ENCODE results near the gene ATG2B.

Gene ATG2B

DNA sequence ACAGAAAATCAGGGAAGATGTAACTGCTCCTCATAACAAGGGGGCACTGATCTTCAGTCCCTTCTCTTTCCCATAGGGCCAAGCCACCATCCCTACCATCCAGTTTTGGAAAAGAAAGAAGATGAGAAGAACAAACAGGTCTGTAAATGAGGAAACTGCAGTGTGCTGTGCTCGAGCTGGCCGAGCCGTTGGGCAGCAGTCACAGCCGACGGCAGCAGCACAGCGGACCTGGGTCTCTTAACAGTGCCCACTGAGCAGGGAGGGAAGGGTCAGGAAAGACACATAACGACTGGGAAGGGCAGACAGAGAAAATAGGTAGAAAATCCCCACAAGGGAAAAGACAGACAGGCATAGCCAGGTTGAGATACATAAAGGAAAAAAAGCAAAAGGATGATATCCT, 68.9 kb downstream of the ATG2B start:
- no peak overlapping the region for H3K4me3 ChIP-seq (ENCODE audit: low read length in 2 of 2)

DNA sequence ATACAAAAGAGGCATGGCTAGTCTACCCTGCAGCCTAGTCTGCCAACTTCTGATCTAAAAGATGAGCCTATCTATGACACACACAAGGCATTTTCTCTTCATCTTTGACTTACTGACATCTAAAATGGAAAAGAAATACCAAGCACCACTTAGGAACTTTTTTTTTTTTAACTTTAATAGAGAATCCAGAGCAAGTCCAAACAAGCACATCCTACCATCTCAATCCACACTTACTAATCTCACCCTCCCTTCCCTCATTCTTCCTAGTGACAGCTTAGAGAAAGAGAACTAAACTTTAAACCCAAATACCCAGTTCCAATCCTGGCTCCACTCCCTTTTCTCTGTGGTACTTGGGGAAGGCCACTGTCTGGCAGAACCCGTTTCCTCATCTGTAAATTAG, 75.3 kb downstream of the ATG2B start:
- Histone ChIP-seq H3K4ac (ENCODE audit: low read length) (no peak overlapping the region), H4K8ac (ENCODE audit: low read depth, low read length) (no peak overlapping the region), H2BK5ac (ENCODE audit: low read length) (no peak overlapping the region), H4K91ac (ENCODE audit: low read depth, low read length, poor library complexity) (no peak overlapping the region), H3K23ac (ENCODE audit: low read depth, low read length, poor library complexity) (no peak overlapping the region), H2AFZ (ENCODE audit: low read length) (no peak overlapping the region), H3K9ac (ENCODE audit: low read depth, low read length, poor library complexity) (no peak overlapping the region), H2BK12ac (ENCODE audit: low read length) (no peak overlapping the region), H2AK5ac (ENCODE audit: low read depth, low read length) (no peak overlapping the region), H3K4me1 (ENCODE audit: control insufficient read depth in 2 of 2, insufficient read depth in 1 of 2, low read depth in 1 of 2, low read length in 2 of 2) (peaks cover 4 to 6% of the 10 kb centered on the region in 2 donors), H3K9me3 (replicated peaks in 1 of 2; ENCODE audit: control insufficient read depth in 2 of 2, insufficient read depth in 1 of 2, low read depth in 1 of 2, low read length in 2 of 2) (no peaks in the 10 kb centered on the region), H3K27ac (replicated peaks; ENCODE audit: low read length) (no peak overlapping the region), H3K4me3 (ENCODE audit: low read length in 2 of 2) (no peak overlapping the region), H3K4me2 (ENCODE audit: insufficient read depth, low read length, poor library complexity, severe bottlenecking) (no peak overlapping the region), H3K36me3 (replicated peaks in 1 of 2; ENCODE audit: control insufficient read depth in 2 of 2, insufficient read depth in 2 of 2, low read length in 2 of 2) (peaks cover 14 to 70% of the 10 kb centered on the region in 2 donors), H2BK15ac (ENCODE audit: low read length) (no peak overlapping the region), H2BK120ac (ENCODE audit: low read depth, low read length) (no peak overlapping the region), H3K14ac (ENCODE audit: low read length) (no peak overlapping the region), H3K18ac (ENCODE audit: low read length) (no peak overlapping the region), H3K27me3 (ENCODE audit: control insufficient read depth in 3 of 3, insufficient read depth in 3 of 3, low read depth in 1 of 3, low read length in 3 of 3) (no peaks in the 10 kb centered on the region), H3K79me1 (ENCODE audit: low read depth, low read length) (no peaks in the 10 kb centered on the region)
- no peak for DNase-seq (ENCODE audit: low spot score)
- WGBS, 2 donors (ENCODE audit: extremely low coverage in 2 of 2, insufficient read length in 2 of 2, insufficient replicate concordance in 1 of 2), result no CpG with 5 or more reads among the region's 1 CpG

More for the DNA sequence above, 68.9 kb downstream of the ATG2B start:
- Histone ChIP-seq H3K14ac (ENCODE audit: low read length) (no peak overlapping the region), H2BK15ac (ENCODE audit: low read length) (no peak overlapping the region), H3K36me3 (replicated peaks in 1 of 2; ENCODE audit: control insufficient read depth in 2 of 2, insufficient read depth in 2 of 2, low read length in 2 of 2) (peaks cover 4 to 32% of the 10 kb centered on the region in 2 donors), H2BK5ac (ENCODE audit: low read length) (no peak overlapping the region), H2AK5ac (ENCODE audit: low read depth, low read length) (no peak overlapping the region), H3K9me3 (replicated peaks in 1 of 2; ENCODE audit: control insufficient read depth in 2 of 2, insufficient read depth in 1 of 2, low read depth in 1 of 2, low read length in 2 of 2) (no peaks in the 10 kb centered on the region), H3K27me3 (ENCODE audit: control insufficient read depth in 3 of 3, insufficient read depth in 3 of 3, low read depth in 1 of 3, low read length in 3 of 3) (no peaks in the 10 kb centered on the region), H3K4me1 (ENCODE audit: control insufficient read depth in 2 of 2, insufficient read depth in 1 of 2, low read depth in 1 of 2, low read length in 2 of 2) (peaks cover 0 to 3% of the 10 kb centered on the region in 2 donors), H2AFZ (ENCODE audit: low read length) (no peak overlapping the region), H3K9ac (ENCODE audit: low read depth, low read length, poor library complexity) (no peak overlapping the region), H4K8ac (ENCODE audit: low read depth, low read length) (no peak overlapping the region), H3K79me1 (ENCODE audit: low read depth, low read length) (no peaks in the 10 kb centered on the region), H3K27ac (replicated peaks; ENCODE audit: low read length) (no peak overlapping the region), H3K23ac (ENCODE audit: low read depth, low read length, poor library complexity) (no peak overlapping the region), H3K4me2 (ENCODE audit: insufficient read depth, low read length, poor library complexity, severe bottlenecking) (no peak overlapping the region), H3K18ac (ENCODE audit: low read length) (no peak overlapping the region), H4K91ac (ENCODE audit: low read depth, low read length, poor library complexity) (no peak overlapping the region), H2BK120ac (ENCODE audit: low read depth, low read length) (no peak overlapping the region), H2BK12ac (ENCODE audit: low read length) (no peak overlapping the region), H3K4ac (ENCODE audit: low read length) (no peak overlapping the region)
- WGBS, 2 donors (ENCODE audit: extremely low coverage in 2 of 2, insufficient read length in 2 of 2, insufficient replicate concordance in 1 of 2), result no CpG with 5 or more reads among the region's 7 CpGs
- DNase-seq (ENCODE audit: low spot score), result no peak

DNA sequence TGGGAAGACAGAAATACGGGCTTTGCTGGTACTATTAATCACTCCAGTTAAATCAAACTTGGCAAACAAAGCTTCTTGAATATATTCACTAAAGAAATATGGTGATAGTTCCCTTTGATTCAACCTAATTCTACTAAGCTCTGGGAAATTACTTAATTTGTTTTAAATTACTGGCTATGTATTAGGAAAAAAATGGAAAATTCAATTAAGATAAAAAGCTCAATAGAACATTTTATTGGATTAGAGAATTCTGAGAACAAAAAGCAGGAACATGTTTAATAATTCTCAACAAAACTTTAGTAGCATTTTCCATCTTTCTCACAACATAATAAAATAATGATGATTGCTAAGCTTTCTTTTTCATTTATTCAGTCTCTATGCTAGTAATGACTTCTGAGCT, 76.9 kb downstream of the ATG2B start:
- Histone ChIP-seq H3K4me1 (ENCODE audit: control insufficient read depth in 2 of 2, insufficient read depth in 1 of 2, low read depth in 1 of 2, low read length in 2 of 2) (peaks cover 6 to 22% of the 10 kb centered on the region in 2 donors), H2BK120ac (ENCODE audit: low read depth, low read length) (no peak overlapping the region), H2BK15ac (ENCODE audit: low read length) (no peak overlapping the region), H3K79me1 (ENCODE audit: low read depth, low read length) (no peaks in the 10 kb centered on the region), H3K4me2 (ENCODE audit: insufficient read depth, low read length, poor library complexity, severe bottlenecking) (no peak overlapping the region), H2BK5ac (ENCODE audit: low read length) (no peak overlapping the region), H3K18ac (ENCODE audit: low read length) (no peak overlapping the region), H4K8ac (ENCODE audit: low read depth, low read length) (no peak overlapping the region), H3K27me3 (ENCODE audit: control insufficient read depth in 3 of 3, insufficient read depth in 3 of 3, low read depth in 1 of 3, low read length in 3 of 3) (no peaks in the 10 kb centered on the region), H2BK12ac (ENCODE audit: low read length) (no peak overlapping the region), H3K9ac (ENCODE audit: low read depth, low read length, poor library complexity) (no peak overlapping the region), H3K4ac (ENCODE audit: low read length) (no peak overlapping the region), H2AFZ (ENCODE audit: low read length) (no peak overlapping the region), H3K4me3 (ENCODE audit: low read length in 2 of 2) (no peak overlapping the region), H2AK5ac (ENCODE audit: low read depth, low read length) (no peak overlapping the region), H4K91ac (ENCODE audit: low read depth, low read length, poor library complexity) (no peak overlapping the region), H3K36me3 (replicated peaks in 1 of 2; ENCODE audit: control insufficient read depth in 2 of 2, insufficient read depth in 2 of 2, low read length in 2 of 2) (peaks cover 14 to 62% of the 10 kb centered on the region in 2 donors), H3K23ac (ENCODE audit: low read depth, low read length, poor library complexity) (no peak overlapping the region), H3K9me3 (replicated peaks in 1 of 2; ENCODE audit: control insufficient read depth in 2 of 2, insufficient read depth in 1 of 2, low read depth in 1 of 2, low read length in 2 of 2) (no peaks in the 10 kb centered on the region), H3K27ac (replicated peaks; ENCODE audit: low read length) (no peak overlapping the region), H3K14ac (ENCODE audit: low read length) (no peak overlapping the region)
- no peak for DNase-seq (ENCODE audit: low spot score)
- WGBS, 2 donors (ENCODE audit: extremely low coverage in 2 of 2, insufficient read length in 2 of 2, insufficient replicate concordance in 1 of 2), result no CpG with 5 or more reads among the region's 1 CpG

DNA sequence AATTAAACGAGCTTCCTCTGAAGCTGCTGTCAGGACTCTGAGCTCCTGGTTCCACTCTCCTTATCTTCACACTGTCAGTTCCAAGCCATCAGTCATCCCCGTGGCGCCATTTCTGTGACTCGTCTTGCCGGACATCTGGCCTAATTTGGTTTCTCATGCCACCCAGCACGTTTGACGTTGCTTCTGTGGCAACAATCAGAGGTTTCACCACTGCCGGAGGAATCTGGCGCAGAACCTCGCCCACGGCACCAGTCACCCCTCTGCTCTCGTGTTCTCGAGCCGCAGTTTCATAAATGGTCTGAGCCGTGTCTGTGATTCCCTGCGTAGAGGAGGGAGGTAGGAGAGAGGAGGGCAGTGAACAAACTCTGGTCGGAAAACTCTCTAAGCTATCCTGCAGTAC, 77.5 kb downstream of the ATG2B start:
- WGBS, 2 donors (ENCODE audit: extremely low coverage in 2 of 2, insufficient read length in 2 of 2, insufficient replicate concordance in 1 of 2), result no CpG with 5 or more reads among the region's 17 CpGs
- Histone ChIP-seq H3K18ac (ENCODE audit: low read length) (peak overlapping the region; percentile 27), H4K91ac (ENCODE audit: low read depth, low read length, poor library complexity) (no peak overlapping the region)

More for the DNA sequence above, 77.5 kb downstream of the ATG2B start:
- Histone ChIP-seq H3K27me3 (ENCODE audit: control insufficient read depth in 3 of 3, insufficient read depth in 3 of 3, low read depth in 1 of 3, low read length in 3 of 3) (no peaks in the 10 kb centered on the region), H4K8ac (ENCODE audit: low read depth, low read length) (no peak overlapping the region), H3K9ac (ENCODE audit: low read depth, low read length, poor library complexity) (no peak overlapping the region), H3K27ac (replicated peaks; ENCODE audit: low read length) (no peak overlapping the region), H3K14ac (ENCODE audit: low read length) (no peak overlapping the region), H3K4me3 (ENCODE audit: low read length in 2 of 2) (no peak overlapping the region), H3K4me1 (ENCODE audit: control insufficient read depth in 2 of 2, insufficient read depth in 1 of 2, low read depth in 1 of 2, low read length in 2 of 2) (peaks cover 6 to 22% of the 10 kb centered on the region in 2 donors), H3K4me2 (ENCODE audit: insufficient read depth, low read length, poor library complexity, severe bottlenecking) (no peak overlapping the region), H3K36me3 (replicated peaks in 1 of 2; ENCODE audit: control insufficient read depth in 2 of 2, insufficient read depth in 2 of 2, low read length in 2 of 2) (peaks cover 14 to 56% of the 10 kb centered on the region in 2 donors), H3K79me1 (ENCODE audit: low read depth, low read length) (no peaks in the 10 kb centered on the region), H3K23ac (ENCODE audit: low read depth, low read length, poor library complexity) (no peak overlapping the region), H2BK120ac (ENCODE audit: low read depth, low read length) (no peak overlapping the region), H2BK5ac (ENCODE audit: low read length) (no peak overlapping the region), H2AK5ac (ENCODE audit: low read depth, low read length) (no peak overlapping the region), H3K9me3 (replicated peaks in 1 of 2; ENCODE audit: control insufficient read depth in 2 of 2, insufficient read depth in 1 of 2, low read depth in 1 of 2, low read length in 2 of 2) (no peaks in the 10 kb centered on the region), H2AFZ (ENCODE audit: low read length) (no peak overlapping the region), H2BK15ac (ENCODE audit: low read length) (no peak overlapping the region), H3K4ac (ENCODE audit: low read length) (no peak overlapping the region), H2BK12ac (ENCODE audit: low read length) (no peak overlapping the region)
- DNase-seq (ENCODE audit: low spot score), result no peak

All from neuronal stem cell (in vitro differentiated cells).